ENCODE measurements around the gene CHCHD4.

CHCHD4 gene

DNA sequence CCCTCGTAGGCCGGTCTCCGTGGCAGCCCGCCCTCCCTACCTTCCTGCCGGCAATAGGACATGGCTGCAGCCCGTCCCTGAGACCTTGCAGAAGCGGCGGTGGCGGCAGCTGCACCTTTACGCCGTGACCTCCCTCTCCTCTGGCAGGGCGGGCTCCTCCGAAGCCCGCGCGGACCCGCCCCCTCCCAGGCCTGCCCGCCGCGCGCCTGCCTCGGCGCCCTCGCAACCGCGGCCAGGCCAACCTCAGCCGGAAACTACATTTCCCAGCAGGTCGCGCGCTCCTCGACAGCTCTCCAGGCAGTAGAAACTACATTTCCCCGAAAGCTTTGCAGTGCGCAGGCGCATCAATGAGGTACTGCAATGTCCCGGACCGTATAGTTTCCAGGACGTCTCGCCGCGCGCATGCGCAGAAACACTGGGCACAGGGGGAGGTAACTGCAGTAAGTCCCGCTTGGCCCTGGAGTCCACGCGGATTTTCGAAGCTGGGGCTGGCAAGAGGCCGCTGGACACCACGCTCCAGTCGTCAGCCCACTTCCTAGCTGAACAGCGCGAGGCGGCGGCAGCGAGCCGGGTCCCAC lies at the start of gene CHCHD4, which contains the start of gene TMEM43:
TSS of gene CHCHD4 (minus strand) at position 256 of the 578 bp plus-strand sequence. CDS start at position 62, 194 bp downstream.
TSS of gene TMEM43 (plus strand) at position 438 of the 578 bp plus-strand sequence. CDS start 142 bp downstream, outside the sequence.
- DNase-seq = peak; percentile 99

GRCh38 chr3:14172496-14172895 lies 47.8 kb upstream of the CHCHD4 start:
- no peak for DNase-seq

- DNase-seq = no peak
Measured at GRCh38 chr3:14170531-14171159, 46.0 kb upstream of the CHCHD4 start.

- DNase-seq = no peak
Measured at GRCh38 chr3:14169871-14170270, 45.2 kb upstream of the CHCHD4 start.

GRCh38 chr3:14169435-14169834 lies 44.8 kb upstream of the CHCHD4 start:
- DNase-seq = no peak

GRCh38 chr3:14166877-14167603 lies 42.4 kb upstream of the CHCHD4 start:
- no peak for DNase-seq

DNA sequence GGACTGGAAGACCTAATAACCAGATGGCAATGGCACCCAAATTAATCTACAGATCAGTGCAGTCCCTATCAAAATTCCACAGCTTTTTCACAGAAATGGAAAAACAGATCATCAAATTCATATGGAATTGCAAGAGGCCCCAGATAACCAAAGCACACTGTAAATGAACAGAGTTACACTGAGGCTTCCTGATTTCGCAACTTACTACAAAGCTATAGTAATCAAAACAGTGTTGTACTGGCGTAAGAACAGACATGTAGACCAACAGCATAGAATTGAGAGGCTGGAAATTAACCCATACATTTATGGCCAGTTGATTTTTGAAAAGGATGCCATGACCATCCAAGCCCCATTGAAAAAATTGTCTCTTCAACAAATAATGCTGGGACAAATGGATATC lies 37.5 kb upstream of the CHCHD4 start:
- DNase-seq = no peak

DNA sequence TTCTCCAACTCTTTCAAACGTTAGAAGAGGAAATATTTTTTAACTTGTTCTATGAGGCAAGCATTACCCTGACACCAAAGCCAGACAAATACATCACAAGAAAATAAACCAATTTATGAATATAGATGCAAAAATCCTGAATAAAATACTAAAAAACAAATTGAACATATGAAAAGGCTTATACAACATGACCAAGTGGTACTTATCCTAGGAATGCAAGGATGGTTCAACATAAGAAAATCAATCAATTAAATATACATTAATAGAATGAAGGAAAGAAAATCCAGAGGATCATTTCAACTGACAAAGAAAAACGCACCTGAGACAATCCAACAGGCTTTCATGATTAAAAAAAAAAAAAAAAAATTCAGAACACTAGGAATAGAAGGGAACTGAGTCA lies 36.6 kb upstream of the CHCHD4 start:
- no peak for DNase-seq

DNA sequence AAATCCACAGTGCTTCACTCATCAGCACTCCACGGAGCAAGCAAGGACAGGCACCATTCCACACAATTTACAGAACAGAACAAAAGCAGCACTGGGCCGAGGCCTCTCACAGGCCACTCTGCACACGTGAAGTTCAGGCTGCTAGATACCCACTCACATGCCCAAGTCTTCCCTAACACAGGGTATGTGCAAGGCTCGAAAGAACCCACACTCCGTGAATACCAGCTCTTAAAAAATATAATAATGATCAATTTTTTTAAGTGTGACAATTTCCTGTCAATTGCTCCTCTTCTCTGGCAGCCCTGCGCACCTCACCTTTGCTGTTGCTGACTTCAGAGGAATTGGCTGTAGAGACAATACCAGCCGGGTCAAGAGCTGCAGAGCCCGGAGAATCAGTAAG lies 34.8 kb upstream of the CHCHD4 start:
- DNase-seq = no peak

- no peak for DNase-seq
Measured at GRCh38 chr3:14158370-14158769, 33.7 kb upstream of the CHCHD4 start.

- no peak for DNase-seq
Measured at GRCh38 chr3:14157951-14158350, 33.3 kb upstream of the CHCHD4 start.

- no peak for DNase-seq
Measured at GRCh38 chr3:14156843-14157561, 32.3 kb upstream of the CHCHD4 start.

- DNase-seq = no peak
Measured at GRCh38 chr3:14156201-14156600, 31.5 kb upstream of the CHCHD4 start.

DNA sequence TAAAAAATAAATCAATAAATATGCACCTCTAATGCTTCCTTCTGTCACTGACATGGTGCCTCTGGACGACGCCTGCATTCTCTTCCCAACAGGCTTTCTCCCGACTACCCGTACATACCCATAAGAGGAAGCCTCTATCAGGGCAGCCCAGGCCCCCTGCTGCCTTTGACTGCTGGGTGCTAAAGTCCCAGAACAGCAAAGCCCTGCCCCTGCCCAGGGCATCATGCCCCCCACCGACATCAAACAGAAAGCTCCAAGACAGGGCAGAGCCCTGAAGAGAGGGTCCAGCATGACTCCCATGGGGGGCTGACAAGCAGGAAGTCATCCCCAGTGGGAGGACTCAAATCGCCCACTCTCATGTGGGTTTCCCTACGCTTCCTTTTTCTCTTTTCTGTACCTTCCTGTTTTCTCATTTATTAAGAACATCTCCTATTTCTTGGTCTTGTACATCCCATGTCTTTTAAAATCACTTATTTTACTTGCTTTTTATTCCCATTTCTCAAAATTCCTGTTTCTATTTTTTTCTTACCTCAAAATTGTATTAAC lies 30.3 kb upstream of the CHCHD4 start:
- no peak for DNase-seq

GRCh38 chr3:14154276-14154675 lies 29.6 kb upstream of the CHCHD4 start:
- DNase-seq = no peak

DNA sequence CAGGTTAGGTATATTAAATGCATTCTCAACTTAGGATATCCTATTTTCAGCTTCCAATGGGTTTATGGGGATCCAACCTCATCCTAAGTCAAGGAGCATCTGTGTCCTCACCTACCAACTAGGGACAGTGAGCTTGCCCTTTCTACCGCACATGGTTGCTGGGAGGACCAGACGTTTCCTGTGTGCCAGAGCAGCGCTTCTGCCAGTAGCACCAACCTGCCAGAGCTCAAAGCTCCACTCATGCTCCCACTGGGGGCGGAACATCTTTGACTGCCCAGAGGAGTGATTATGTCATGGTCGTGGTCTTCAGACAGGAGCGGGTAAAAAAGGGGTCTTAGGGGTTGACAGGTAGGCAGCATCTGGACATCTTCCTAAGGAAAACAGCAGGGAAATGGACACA lies 29.0 kb upstream of the CHCHD4 start:
- no peak for DNase-seq

DNA sequence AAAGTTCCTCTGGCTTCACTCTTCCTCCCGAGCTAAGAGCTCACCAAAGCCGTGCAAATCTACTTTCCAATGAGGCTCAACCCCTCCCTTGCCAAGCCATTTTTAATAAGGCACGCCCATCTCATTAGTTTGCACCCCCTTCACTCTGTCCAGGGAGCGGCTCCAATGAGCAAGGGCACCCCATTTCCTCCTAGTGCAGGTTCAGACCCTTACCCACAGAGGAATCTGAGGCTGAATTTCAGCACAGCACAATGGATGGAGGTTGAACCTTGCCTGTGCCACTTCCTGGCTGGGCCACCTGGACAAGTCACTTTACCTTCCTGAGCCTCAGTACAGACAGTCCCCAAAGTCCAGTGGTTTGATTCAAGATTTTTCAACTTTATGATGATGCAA lies 28.3 kb upstream of the CHCHD4 start:
- DNase-seq = no peak

DNA sequence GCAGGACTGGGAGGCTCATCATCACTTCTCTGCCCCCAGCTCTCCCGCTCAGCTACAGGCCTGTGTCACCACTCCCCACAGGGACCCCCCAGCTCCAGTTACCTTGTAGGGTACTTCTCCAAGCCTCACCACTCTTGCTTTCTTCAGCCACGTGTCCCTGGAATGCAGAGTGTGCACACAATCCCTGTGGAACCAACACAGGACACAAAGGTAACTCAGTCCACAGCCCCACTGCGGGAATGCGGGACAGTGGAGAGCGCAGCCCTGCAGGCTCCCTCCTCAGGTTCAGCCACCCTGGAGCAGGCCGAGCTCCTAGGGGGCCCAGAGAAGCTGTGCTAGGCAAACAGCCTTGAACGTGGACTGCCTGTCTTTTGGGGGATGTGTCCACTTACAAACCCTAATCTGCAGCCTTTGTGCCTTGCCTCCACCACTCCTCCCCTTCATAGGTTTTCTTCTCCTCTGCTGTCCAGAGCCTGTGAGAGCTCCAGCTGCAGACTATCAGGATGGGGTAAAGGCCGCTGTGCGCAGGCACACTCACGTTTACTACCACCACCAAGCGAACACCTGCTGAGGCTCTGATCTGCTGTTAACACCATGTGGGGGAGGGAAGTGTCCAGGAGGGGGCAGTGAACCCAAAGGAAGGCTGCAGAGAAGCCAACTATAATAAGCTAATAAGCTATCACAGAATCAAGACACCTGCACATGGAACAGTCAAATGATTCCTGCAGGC lies 27.7 kb upstream of the CHCHD4 start:
- DNase-seq = no peak

DNA sequence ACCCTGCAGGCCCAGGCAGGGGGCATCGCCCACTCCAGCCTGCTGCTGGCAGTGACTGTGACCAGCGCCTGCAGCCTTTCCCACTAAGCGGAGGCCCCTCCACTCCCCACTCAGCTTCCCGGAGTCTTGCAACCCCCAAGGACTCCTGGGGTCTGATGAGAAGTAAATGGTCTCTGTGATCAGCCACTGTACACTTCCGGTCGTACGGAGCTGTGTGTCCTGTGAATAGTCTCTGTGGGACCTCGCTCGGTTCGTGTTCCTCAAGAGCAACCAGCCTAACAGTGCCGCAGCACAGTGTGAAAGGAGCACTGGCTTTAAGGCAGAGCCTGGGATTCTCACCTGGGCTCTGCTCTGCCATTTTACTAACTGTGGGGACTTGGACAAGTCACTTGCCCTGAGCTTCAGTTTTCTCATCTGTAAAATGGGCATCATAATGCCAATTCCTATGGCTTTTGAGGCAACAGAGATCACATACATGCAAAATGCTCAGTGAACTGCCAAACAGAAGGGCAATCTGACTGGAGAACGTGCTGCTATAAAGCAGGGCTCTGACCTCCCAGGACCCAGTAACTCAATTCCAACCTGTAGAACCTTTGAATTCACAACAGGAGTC lies 26.9 kb upstream of the CHCHD4 start:
- no peak for DNase-seq

- DNase-seq = no peak
Measured at GRCh38 chr3:14150491-14151230, 26.0 kb upstream of the CHCHD4 start.

GRCh38 chr3:14150078-14150477 lies 25.4 kb upstream of the CHCHD4 start:
- DNase-seq = no peak
